ENCODE data around the gene RAPGEF4. TPM values are rescaled to one million over a fixed set of nuclear protein-coding genes. Genes with fewer than 3 reads are reported as not detected.

RAPGEF4 gene
- total RNA-seq, 2 experiments from 2014 or later: 0.85 to 1.3 TPM

DNA sequence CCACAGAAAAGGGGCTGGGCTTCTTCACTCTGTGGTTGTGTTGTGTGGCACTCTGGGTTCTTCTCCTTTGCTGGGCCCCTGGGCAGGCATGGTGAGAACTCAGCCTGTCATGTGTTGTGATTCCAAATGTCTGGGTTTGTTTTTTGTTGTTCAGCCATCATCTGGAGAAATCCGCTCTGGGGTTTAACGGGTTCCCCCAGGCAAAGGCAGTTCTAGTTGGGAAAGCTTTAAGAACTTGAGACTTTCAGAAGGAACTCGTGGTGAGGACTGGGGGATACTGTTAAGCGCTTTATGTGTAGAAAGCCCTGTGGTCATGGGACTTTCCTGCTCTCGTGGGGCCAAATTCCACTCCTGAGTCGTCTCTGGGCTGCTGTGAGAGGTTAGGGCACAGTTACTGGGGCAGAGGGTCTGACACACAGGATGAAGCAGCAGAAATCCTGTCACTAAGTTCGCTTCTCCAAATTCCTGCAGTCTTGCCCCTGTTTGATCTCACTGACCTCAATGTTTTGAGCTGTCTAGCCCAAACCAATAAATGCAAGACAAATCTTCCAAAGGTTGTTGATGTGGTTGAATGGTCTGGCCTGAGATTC lies 87.7 kb downstream of the RAPGEF4 start:
- Mint-ChIP-seq H3K9me3 (no peaks in the 10 kb centered on the region), H3K36me3 (ENCODE audit: low read depth) (no peaks in the 10 kb centered on the region), H3K4me1 (ENCODE audit: low read depth) (no peaks in the 10 kb centered on the region), H3K27ac (no peak overlapping the region), H3K27me3 (no peaks in the 10 kb centered on the region), H3K4me3 (no peak overlapping the region)
- ChIA-PET CTCF (interaction anchor here (0.8 to 2.7 kb wide), 3 partner anchors 17 to 108 kb away, joined by 3 to 9 read pairs (median 7); no protein-coding TSS in a partner anchor), POLR2A (interaction anchor here (1.0 kb wide), 1 partner anchor 14 kb away, joined by 3 read pairs; no protein-coding TSS in a partner anchor)
- DNase-seq: no peak
- ATAC-seq: no peak
- intact Hi-C loops (cut with micrococcal nuclease): no loop called here
- TF ChIP-seq, protein P1, sequence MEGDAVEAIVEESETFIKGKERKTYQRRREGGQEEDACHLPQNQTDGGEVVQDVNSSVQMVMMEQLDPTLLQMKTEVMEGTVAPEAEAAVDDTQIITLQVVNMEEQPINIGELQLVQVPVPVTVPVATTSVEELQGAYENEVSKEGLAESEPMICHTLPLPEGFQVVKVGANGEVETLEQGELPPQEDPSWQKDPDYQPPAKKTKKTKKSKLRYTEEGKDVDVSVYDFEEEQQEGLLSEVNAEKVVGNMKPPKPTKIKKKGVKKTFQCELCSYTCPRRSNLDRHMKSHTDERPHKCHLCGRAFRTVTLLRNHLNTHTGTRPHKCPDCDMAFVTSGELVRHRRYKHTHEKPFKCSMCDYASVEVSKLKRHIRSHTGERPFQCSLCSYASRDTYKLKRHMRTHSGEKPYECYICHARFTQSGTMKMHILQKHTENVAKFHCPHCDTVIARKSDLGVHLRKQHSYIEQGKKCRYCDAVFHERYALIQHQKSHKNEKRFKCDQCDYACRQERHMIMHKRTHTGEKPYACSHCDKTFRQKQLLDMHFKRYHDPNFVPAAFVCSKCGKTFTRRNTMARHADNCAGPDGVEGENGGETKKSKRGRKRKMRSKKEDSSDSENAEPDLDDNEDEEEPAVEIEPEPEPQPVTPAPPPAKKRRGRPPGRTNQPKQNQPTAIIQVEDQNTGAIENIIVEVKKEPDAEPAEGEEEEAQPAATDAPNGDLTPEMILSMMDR (IDR thresholded peaks at IDR 0.05): no peak

DNA sequence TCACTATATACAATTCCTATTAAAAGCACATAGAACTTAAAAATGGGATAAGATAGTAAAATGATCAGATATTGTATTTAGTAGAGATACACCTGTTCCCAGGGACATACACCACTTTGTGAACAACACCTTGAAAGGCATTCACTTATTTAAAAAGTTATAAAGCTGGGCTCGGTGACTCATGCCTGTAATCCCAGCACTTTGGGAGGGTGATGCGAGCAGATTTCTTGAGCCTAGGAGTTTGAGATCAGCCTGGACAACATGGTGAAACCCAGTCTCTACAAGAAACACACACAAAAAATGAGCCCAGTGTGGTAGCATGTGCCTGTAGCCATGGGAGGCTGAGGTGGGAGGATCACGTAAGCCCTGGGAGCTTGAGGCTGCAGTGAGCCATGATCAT lies 90.9 kb downstream of the RAPGEF4 start:
- Mint-ChIP-seq H3K27ac (no peak overlapping the region), H3K4me3 (no peak overlapping the region), H3K9me3 (no peaks in the 10 kb centered on the region), H3K27me3 (no peaks in the 10 kb centered on the region), H3K36me3 (ENCODE audit: low read depth) (no peaks in the 10 kb centered on the region), H3K4me1 (ENCODE audit: low read depth) (no peaks in the 10 kb centered on the region)
- DNase-seq: no peak
- POLR2A ChIA-PET: no interaction called here
- intact Hi-C loops (cut with micrococcal nuclease): no loop called here
- CTCF ChIA-PET: no interaction called here
- ATAC-seq: no peak
- TF ChIP-seq, protein P1 (IDR thresholded peaks at IDR 0.05): no peak

DNA sequence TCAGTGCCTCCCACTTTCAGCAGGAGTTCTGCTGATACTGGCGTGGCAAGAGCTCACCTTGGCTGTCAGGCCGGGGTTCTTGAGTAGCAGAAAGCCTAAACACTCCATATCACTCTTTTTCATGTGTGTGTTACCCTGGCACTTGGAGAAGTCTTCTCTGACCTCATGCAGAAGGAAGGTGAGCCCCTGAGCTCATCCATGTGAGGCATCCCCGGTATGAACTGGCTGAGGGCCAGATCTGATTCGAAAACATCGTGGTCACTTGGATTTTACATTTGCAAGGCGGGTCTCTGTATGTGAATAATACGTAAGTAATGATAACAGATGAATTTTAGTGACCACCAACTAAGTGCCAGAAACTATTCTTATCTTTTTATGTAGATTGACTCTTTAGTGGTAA lies 93.6 kb downstream of the RAPGEF4 start:
- no peak overlapping the region for H3K4me3 Mint-ChIP-seq
- CTCF ChIA-PET: interaction anchor here (1.3 to 1.6 kb wide), 2 partner anchors 23 to 103 kb away, joined by 4 to 7 read pairs; no protein-coding TSS in a partner anchor
- peaks cover 4% of the 10 kb centered on the region for H3K27me3 Mint-ChIP-seq
- no peaks in the 10 kb centered on the region for H3K9me3 Mint-ChIP-seq
- POLR2A ChIA-PET: no interaction called here
- TF ChIP-seq, protein P1 (IDR thresholded peaks at IDR 0.05): no peak
- no peak overlapping the region for H3K27ac Mint-ChIP-seq
- intact Hi-C loops (cut with micrococcal nuclease): no loop called here
- no peaks in the 10 kb centered on the region for H3K4me1 Mint-ChIP-seq (ENCODE audit: low read depth)
- H3K36me3 Mint-ChIP-seq (ENCODE audit: low read depth): no peaks in the 10 kb centered on the region
- ATAC-seq: no peak
- DNase-seq: no peak

DNA sequence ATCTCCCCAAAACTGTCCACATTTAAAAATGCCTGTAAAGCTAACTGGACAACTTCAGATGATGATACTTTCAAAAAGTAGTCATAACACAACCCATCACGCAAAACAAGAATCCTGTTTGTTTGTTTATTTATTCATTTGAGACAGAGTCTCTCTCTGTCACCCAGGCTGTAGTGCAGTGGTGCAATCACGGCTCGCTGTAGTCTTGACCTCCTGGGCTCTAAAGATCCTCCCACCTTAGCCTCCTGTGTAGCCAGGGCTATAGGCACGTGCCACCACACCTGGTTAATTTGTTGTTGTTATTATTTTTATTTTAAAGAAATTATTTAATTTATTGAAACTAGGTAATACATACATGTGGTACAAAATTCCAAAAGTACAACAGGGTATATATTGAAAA lies 94.8 kb downstream of the RAPGEF4 start:
- Mint-ChIP-seq H3K4me3 (no peak overlapping the region), H3K9me3 (no peaks in the 10 kb centered on the region), H3K4me1 (ENCODE audit: low read depth) (no peaks in the 10 kb centered on the region), H3K36me3 (ENCODE audit: low read depth) (no peaks in the 10 kb centered on the region), H3K27me3 (peaks cover 7% of the 10 kb centered on the region), H3K27ac (no peak overlapping the region)
- DNase-seq (no peak), ATAC-seq (no peak)
- POLR2A ChIA-PET: no interaction called here
- intact Hi-C loops (cut with micrococcal nuclease): no loop called here
- CTCF ChIA-PET: no interaction called here
- TF ChIP-seq, protein P1 (IDR thresholded peaks at IDR 0.05): no peak

DNA sequence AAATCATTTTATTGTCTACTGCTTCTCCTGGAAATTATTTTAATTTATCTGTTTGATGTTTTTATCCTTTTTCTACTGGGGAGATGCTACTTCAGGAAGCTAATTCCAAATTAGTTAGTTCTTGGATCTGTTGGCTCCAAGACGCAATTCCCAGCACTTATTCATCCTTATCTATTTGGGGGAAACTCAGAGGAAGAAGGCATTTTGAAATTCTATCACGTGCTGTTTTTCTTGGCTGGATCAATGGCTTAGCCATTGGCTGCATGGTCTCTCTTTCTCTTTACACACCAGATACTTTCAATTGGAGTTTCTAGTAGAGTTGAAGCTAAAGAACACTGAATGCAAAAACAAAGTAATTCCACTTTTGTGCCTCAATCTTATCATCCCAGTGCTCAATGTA lies 98.3 kb downstream of the RAPGEF4 start:
- intact Hi-C loops (cut with micrococcal nuclease): no loop called here
- Mint-ChIP-seq H3K4me1 (ENCODE audit: low read depth) (peaks cover 5% of the 10 kb centered on the region), H3K27me3 (peaks cover 10% of the 10 kb centered on the region), H3K36me3 (ENCODE audit: low read depth) (no peaks in the 10 kb centered on the region), H3K4me3 (no peak overlapping the region), H3K9me3 (no peaks in the 10 kb centered on the region), H3K27ac (no peak overlapping the region)
- ATAC-seq: no peak
- DNase-seq: no peak
- ChIA-PET POLR2A (no interaction called here), CTCF (interaction anchor here (2.5 kb wide), 1 partner anchor 27 kb away, joined by 10 read pairs; no protein-coding TSS in a partner anchor)
- TF ChIP-seq, protein P1 (IDR thresholded peaks at IDR 0.05): no peak

Data from activated CD8-positive, alpha-beta T cell treated with anti-CD3 and anti-CD28 coated beads for 36 hours (primary cell).